ENCODE measurements around the gene KIF26B.

KIF26B gene

DNA sequence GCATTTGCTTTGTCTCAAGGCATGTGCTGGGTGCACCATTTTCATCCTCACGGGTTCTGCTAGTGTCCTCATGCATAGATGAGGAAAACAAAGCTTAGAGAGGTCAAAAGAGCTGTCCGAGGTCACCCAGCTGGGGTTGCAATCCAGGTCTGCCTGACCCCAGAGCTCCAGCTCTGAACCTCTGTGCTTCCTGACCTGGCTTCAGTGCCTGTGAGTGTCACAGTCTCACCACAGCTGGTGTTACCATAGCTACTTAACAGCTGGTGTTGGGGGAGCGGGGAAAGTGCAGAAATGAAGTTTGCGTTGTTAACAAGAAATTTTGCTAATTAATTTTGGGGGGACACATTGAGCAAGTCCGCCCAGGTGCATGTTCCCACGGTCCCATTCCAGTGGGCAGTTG, 328.5 kb downstream of the KIF26B start:
- H3K4me3 ChIP-seq (ENCODE audit: low read depth, low read length) = no peak overlapping the region
- TF ChIP-seq, protein P1, sequence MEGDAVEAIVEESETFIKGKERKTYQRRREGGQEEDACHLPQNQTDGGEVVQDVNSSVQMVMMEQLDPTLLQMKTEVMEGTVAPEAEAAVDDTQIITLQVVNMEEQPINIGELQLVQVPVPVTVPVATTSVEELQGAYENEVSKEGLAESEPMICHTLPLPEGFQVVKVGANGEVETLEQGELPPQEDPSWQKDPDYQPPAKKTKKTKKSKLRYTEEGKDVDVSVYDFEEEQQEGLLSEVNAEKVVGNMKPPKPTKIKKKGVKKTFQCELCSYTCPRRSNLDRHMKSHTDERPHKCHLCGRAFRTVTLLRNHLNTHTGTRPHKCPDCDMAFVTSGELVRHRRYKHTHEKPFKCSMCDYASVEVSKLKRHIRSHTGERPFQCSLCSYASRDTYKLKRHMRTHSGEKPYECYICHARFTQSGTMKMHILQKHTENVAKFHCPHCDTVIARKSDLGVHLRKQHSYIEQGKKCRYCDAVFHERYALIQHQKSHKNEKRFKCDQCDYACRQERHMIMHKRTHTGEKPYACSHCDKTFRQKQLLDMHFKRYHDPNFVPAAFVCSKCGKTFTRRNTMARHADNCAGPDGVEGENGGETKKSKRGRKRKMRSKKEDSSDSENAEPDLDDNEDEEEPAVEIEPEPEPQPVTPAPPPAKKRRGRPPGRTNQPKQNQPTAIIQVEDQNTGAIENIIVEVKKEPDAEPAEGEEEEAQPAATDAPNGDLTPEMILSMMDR (IDR thresholded peaks at IDR 0.05; ENCODE audit: low read depth, low read length, missing control alignments) = no peak
- DNase-seq (ENCODE audit: low read depth) = no peak
- in situ Hi-C loops (cut with HindIII; ENCODE audit: low sequenced_read_pairs) = no loop called here

DNA sequence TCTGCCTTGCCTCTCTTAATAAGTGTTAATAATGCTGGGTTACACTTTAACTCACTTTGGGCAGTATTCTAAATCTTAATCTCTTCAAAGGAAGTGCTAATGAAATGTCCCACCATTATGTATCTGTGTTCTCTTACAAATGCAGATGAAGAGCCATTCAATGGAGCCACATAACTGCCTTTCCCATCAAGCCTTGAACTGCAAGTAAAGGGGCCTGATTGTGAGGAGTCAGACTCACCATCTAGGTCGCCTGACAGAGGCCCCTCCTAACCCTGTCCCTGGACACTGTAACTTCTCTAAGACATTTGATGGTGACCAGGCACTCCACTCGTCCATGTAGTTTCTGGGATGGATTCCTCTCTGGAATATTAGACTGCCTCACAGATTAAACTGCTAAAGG, 329.4 kb downstream of the KIF26B start:
- in situ Hi-C loops (cut with HindIII; ENCODE audit: low sequenced_read_pairs) = no loop called here
- no peak overlapping the region for H3K4me3 ChIP-seq (ENCODE audit: low read depth, low read length)
- TF ChIP-seq, protein P1 (IDR thresholded peaks at IDR 0.05; ENCODE audit: low read depth, low read length, missing control alignments) = no peak
- no peak for DNase-seq (ENCODE audit: low read depth)

DNA sequence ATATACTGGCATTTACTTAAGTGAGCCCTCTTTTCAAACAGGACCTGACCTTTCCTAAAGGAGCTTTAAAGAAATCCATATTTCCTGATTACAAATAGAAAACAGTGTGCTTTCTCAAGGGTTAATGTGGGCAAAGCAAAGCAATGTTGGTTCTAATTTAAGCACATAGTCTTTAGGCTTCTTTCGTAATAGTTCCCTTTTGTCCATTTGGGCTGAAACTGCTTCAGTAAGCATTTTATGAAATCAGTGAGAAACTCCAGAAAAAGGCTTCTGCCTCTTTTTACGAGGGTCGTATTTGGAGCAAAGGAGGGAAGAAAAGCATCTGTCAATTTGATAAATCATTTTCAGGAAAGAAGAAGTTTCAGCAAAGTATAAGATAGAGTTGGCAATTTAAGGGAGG, 331.2 kb downstream of the KIF26B start:
- TF ChIP-seq, protein P1 (IDR thresholded peaks at IDR 0.05; ENCODE audit: low read depth, low read length, missing control alignments) = no peak
- DNase-seq (ENCODE audit: low read depth) = no peak
- H3K4me3 ChIP-seq (ENCODE audit: low read depth, low read length) = no peak overlapping the region
- in situ Hi-C loops (cut with HindIII; ENCODE audit: low sequenced_read_pairs) = no loop called here

DNA sequence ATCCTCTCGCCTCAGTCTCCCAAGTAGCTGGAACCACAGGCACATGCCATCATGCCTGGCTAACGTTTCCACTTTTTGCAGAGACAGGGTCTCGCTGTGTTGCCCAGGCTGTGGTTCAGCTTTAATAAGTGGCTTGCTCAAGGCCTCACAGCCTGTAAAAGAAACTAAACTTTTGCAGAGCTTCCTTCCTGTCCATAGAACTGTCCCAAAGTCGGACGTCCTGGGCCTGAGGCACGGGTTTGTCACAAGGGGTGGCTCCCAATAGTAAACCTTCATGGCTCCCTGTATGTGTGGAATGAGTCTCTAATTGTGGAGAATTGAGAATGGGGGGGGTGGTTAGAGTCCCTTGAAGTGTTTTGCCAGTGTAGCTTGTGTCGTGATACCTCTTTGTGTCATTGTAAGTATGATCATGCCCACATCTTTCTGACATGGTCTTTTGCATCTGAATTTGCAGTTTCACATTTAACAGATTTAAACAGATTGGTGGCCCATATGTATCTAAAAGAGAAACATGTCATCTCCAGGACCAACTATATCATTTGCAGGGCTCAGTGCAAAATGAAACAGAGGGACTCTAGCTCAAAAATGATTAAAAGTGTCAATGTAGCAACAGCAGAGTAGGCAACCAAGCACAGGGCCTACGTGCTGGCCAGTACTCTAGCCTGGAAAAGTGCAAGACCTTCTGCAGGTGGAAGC, 332.1 kb downstream of the KIF26B start:
- TF ChIP-seq, protein P1 (IDR thresholded peaks at IDR 0.05; ENCODE audit: low read depth, low read length, missing control alignments) = no peak
- no peak overlapping the region for H3K4me3 ChIP-seq (ENCODE audit: low read depth, low read length)
- no peak for DNase-seq (ENCODE audit: low read depth)
- in situ Hi-C loops (cut with HindIII; ENCODE audit: low sequenced_read_pairs) = no loop called here

DNA sequence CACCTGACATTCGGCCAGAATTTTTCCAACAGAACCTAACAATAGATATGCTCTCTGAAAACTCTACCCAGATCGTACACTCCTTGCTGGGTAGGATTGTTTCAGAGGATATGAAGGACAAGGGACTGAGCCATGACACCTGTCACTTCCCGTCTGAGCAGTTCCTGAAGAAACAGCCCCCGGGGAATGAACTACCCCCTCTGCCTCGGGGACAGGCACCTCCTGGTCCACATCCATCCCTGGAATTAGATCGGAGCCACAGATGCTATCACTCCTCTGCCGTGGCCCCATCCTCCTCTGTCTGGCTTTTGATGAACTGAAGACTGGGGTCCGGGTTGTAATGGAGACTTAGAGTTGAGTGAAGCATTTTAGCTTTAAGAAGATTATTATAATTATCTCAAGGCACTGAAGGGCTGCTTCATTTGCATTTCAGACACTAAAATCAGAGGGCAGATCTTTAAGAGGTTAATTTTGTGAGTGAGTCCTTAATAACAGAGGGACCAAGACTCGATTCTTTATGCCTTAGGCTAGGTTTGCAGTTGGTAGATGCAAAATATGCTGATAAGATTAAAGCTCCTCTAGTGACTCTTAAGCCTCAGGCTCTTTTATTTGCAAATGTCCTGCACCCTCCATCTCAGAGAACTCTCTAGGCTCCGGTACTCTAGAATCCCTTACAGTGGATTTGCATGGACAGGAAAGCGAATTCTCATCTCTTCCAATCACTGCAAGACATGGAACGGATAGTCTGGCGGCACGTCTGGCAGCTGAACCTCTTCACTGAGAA, 333.8 kb downstream of the KIF26B start:
- in situ Hi-C loops (cut with HindIII; ENCODE audit: low sequenced_read_pairs) = no loop called here
- H3K4me3 ChIP-seq (ENCODE audit: low read depth, low read length) = no peak overlapping the region
- DNase-seq (ENCODE audit: low read depth) = no peak
- TF ChIP-seq, protein P1 (IDR thresholded peaks at IDR 0.05; ENCODE audit: low read depth, low read length, missing control alignments) = no peak

DNA sequence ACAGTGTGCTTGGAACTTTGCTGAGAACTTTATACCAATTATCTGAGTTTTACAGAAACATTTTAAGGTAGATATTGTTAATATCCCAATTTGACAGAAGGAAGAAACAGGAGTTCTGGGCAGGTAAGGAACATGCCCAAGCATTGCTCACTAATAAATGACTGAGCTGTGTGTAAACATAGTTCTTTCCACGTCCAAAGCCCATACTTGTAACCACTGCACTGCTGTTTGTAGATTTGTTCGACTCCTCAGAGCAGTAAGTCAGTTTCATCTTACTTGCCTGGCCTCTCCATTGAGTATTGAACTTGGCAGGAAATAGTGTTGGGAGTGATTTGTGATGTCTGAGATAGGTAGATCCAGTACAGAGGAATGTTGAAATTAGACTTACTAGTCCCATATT, 335.1 kb downstream of the KIF26B start:
- TF ChIP-seq, protein P1 (IDR thresholded peaks at IDR 0.05; ENCODE audit: low read depth, low read length, missing control alignments) = no peak
- no peak overlapping the region for H3K4me3 ChIP-seq (ENCODE audit: low read depth, low read length)
- no peak for DNase-seq (ENCODE audit: low read depth)
- in situ Hi-C loops (cut with HindIII; ENCODE audit: low sequenced_read_pairs) = loop anchor here (5.0 kb wide), 3 partner anchors 48 to 97 kb away; no protein-coding TSS in a partner anchor

Measured in astrocyte of the cerebellum (primary cell).